GM23248 (cell line): ENCODE measurements around the gene SNTG2. TPM values are rescaled to one million over a fixed set of nuclear protein-coding genes. Genes with fewer than 3 reads are reported as not detected.

Experiments used
- DNase-seq: peaks from one replicate; pipeline ENCODE4 v3.0.0-alpha.2; 2015
- H2AFZ ChIP-seq: fragments of 200-600 bp; sonication (generic); 2 replicates; pipeline ENCODE4 v1.6.1; 2016; ENCODE audit warnings: antibody characterized with exemption
- H3F3A ChIP-seq: fragments of 200-600 bp; sonication (generic); 2 replicates; pipeline ENCODE4 v1.6.1; 2016; ENCODE audit warnings: mild to moderate bottlenecking, antibody characterized with exemption, mixed run types; ENCODE audit not compliant: insufficient read depth
- H3K27ac ChIP-seq: fragments of 200-600 bp; sonication (generic); 2 replicates; pipeline ENCODE4 v1.5.1; 2016; ENCODE audit warnings: mild to moderate bottlenecking
- H3K27me3 ChIP-seq: fragments of 200-600 bp; sonication (generic); replicated peaks from 2 replicates; pipeline ENCODE4 v1.6.1; 2016; ENCODE audit warnings: mild to moderate bottlenecking; ENCODE audit not compliant: insufficient read depth
- H3K36me3 ChIP-seq: fragments of 200-600 bp; sonication (generic); 2 replicates; pipeline ENCODE4 v1.6.1; 2016; ENCODE audit warnings: low read depth, mild to moderate bottlenecking
- H3K4me1 ChIP-seq: fragments of 200-600 bp; sonication (generic); 2 replicates; pipeline ENCODE4 v1.6.1; 2016; ENCODE audit warnings: mild to moderate bottlenecking; ENCODE audit not compliant: insufficient read depth
- H3K4me2 ChIP-seq: fragments of 200-600 bp; sonication (generic); one replicate; pipeline ENCODE4 v1.6.1; 2016; ENCODE audit warnings: mild to moderate bottlenecking; ENCODE audit not compliant: unreplicated experiment
- H3K4me3 ChIP-seq: fragments of 200-600 bp; sonication (generic); 2 replicates; pipeline ENCODE4 v1.5.1; 2016; ENCODE audit warnings: mild to moderate bottlenecking
- H3K79me2 ChIP-seq: fragments of 200-600 bp; sonication (generic); 2 replicates; pipeline ENCODE4 v1.6.1; 2016; ENCODE audit warnings: mild to moderate bottlenecking; ENCODE audit not compliant: insufficient read depth
- H3K9ac ChIP-seq: fragments of 200-600 bp; sonication (generic); 2 replicates; pipeline ENCODE4 v1.6.1; 2016; ENCODE audit warnings: mild to moderate bottlenecking
- H3K9me2 ChIP-seq: fragments of 200-600 bp; sonication (generic); 2 replicates; pipeline ENCODE4 v1.6.1; 2016; ENCODE audit warnings: mixed run types, mild to moderate bottlenecking, moderate library complexity; ENCODE audit not compliant: insufficient read depth
- H3K9me3 ChIP-seq: fragments of 200-600 bp; sonication (generic); one replicate; pipeline ENCODE4 v1.6.1; 2017; ENCODE audit warnings: low read depth
- H4K20me1 ChIP-seq: fragments of 200-600 bp; sonication (generic); 2 replicates; pipeline ENCODE4 v1.6.0; 2016; ENCODE audit not compliant: insufficient read depth
- EZH2 ChIP-seq: fragments of 200-600 bp; sonication (generic); IDR thresholded peaks from 2 replicates; pipeline ENCODE4 v1.6.1; 2018; ENCODE audit warnings: antibody characterized with exemption, mild to moderate bottlenecking; ENCODE audit not compliant: insufficient read depth, poor library complexity, severe bottlenecking
- EZH2phosphoT487 ChIP-seq: fragments of 200-600 bp; sonication (generic); IDR thresholded peaks from 2 replicates; pipeline ENCODE4 v1.6.1; 2018; ENCODE audit warnings: antibody characterized with exemption, moderate library complexity, mild to moderate bottlenecking, low read depth; ENCODE audit not compliant: insufficient read depth
- WGBS, 2 experiments: methylation state at CpG; one replicate each; pipeline ENCODE4 v1.1.6; 2015 to 2017; ENCODE audit warnings: low lambda C conversion rate in 2 of 2, low coverage in 1 of 2; ENCODE audit errors: missing lambda C conversion rate in 2 of 2; 5-methylcytosine and 5-hydroxymethylcytosine counted together
- in situ Hi-C: fragments of 300-500 bp; cut with MboI; formaldehyde crosslinking; loops from 2 replicates; pipeline ENCODE4 v1.15.0; 2020
- polyA plus RNA-seq: library from polyadenylated mRNA; unstranded; fragments of >200 nt; fragmentation: Nextera tagmentation; extraction: Ambion mirVana; gene quantifications from 2 replicates; pipeline ENCODE4 v1.2.1, GENCODE V29; 2016
- total RNA-seq: library from RNA; depleted of rRNA; stranded (reverse); fragments of >200 nt; shearing (Covaris generic); gene quantifications from 2 replicates; pipeline ENCODE4 v1.2.3, GENCODE V29; 2014

SNTG2 gene
- total and polyA plus RNA-seq, 2 experiments from 2014 or later, result not detected

GRCh38 chr2:960061-960736 lies 9.6 kb downstream of the SNTG2 start:
- in situ Hi-C loops, result no loop called here
- no peak overlapping the region for H2AFZ ChIP-seq

GRCh38 chr2:961786-962185 lies 11.1 kb downstream of the SNTG2 start:
- DNase-seq, result no peak
- Histone ChIP-seq H3F3A (no peaks in the 10 kb centered on the region), H2AFZ (no peak overlapping the region), H3K4me2 (no peak overlapping the region), H4K20me1 (no peaks in the 10 kb centered on the region), H3K9me2 (no peaks in the 10 kb centered on the region), H3K4me3 (no peak overlapping the region), H3K79me2 (no peaks in the 10 kb centered on the region), H3K9ac (no peak overlapping the region), H3K27me3 (peaks cover 20% of the 10 kb centered on the region; the same call in 1 of the 2 replicates), H3K9me3 (no peaks in the 10 kb centered on the region), H3K4me1 (no peaks in the 10 kb centered on the region), H3K36me3 (no peaks in the 10 kb centered on the region), H3K27ac (no peak overlapping the region)
- in situ Hi-C loops, result no loop called here
- TF ChIP-seq EZH2, result no peak
- TF ChIP-seq EZH2phosphoT487, result no peak

More at GRCh38 chr2:960061-960736, 9.6 kb downstream of the SNTG2 start:
- H3K36me3 ChIP-seq, result no peaks in the 10 kb centered on the region
- TF ChIP-seq EZH2phosphoT487 (no peak), EZH2 (no peak)
- 49 to 63% methylated on average over 14 of the region's 14 CpGs for WGBS, 2 experiments
- H4K20me1 ChIP-seq, result no peaks in the 10 kb centered on the region
- H3K4me3 ChIP-seq, result no peak overlapping the region
- no peaks in the 10 kb centered on the region for H3K9me3 ChIP-seq
- H3K4me2 ChIP-seq, result no peak overlapping the region
- no peak for DNase-seq
- H3K9me2 ChIP-seq, result no peaks in the 10 kb centered on the region
- no peaks in the 10 kb centered on the region for H3F3A ChIP-seq
- H3K27ac ChIP-seq, result no peak overlapping the region
- H3K27me3 ChIP-seq, result peaks cover 20% of the 10 kb centered on the region; the same call in 1 of the 2 replicates
- no peaks in the 10 kb centered on the region for H3K79me2 ChIP-seq
- H3K9ac ChIP-seq, result no peak overlapping the region
- H3K4me1 ChIP-seq, result no peaks in the 10 kb centered on the region

GRCh38 chr2:963876-964275 lies 13.2 kb downstream of the SNTG2 start:
- Histone ChIP-seq H3K79me2 (no peaks in the 10 kb centered on the region), H3K9me3 (no peaks in the 10 kb centered on the region), H4K20me1 (no peaks in the 10 kb centered on the region), H3K9ac (no peak overlapping the region), H3K36me3 (no peaks in the 10 kb centered on the region), H3K9me2 (no peaks in the 10 kb centered on the region), H3K4me1 (no peaks in the 10 kb centered on the region), H3K4me3 (no peak overlapping the region), H2AFZ (no peak overlapping the region), H3F3A (no peaks in the 10 kb centered on the region), H3K4me2 (no peak overlapping the region), H3K27ac (no peak overlapping the region), H3K27me3 (peaks cover 18% of the 10 kb centered on the region; the same call in 1 of the 2 replicates)
- 70 to 77% methylated on average over 6 of the region's 6 CpGs for WGBS, 2 experiments
- TF ChIP-seq EZH2phosphoT487, result no peak
- TF ChIP-seq EZH2, result no peak
- DNase-seq, result no peak
- in situ Hi-C loops, result no loop called here

- in situ Hi-C loops, result no loop called here
- Histone ChIP-seq H4K20me1 (no peaks in the 10 kb centered on the region), H3K36me3 (no peaks in the 10 kb centered on the region), H3K9me3 (no peaks in the 10 kb centered on the region), H3K79me2 (no peaks in the 10 kb centered on the region), H3K9ac (no peak overlapping the region), H3K9me2 (no peaks in the 10 kb centered on the region), H3K27me3 (peaks cover 18% of the 10 kb centered on the region; the same call in 1 of the 2 replicates), H3K4me3 (no peak overlapping the region), H3K4me1 (no peaks in the 10 kb centered on the region), H3K27ac (no peak overlapping the region), H3K4me2 (no peak overlapping the region), H2AFZ (no peak overlapping the region), H3F3A (no peaks in the 10 kb centered on the region)
- DNase-seq, result no peak
- TF ChIP-seq EZH2 (no peak), EZH2phosphoT487 (no peak)
- 52 to 54% methylated on average over 8 of the region's 8 CpGs for WGBS, 2 experiments
Measured at GRCh38 chr2:964562-964961, 13.9 kb downstream of the SNTG2 start.

GRCh38 chr2:965640-966147 lies 15.0 kb downstream of the SNTG2 start:
- Histone ChIP-seq H3K27me3 (peaks cover 18% of the 10 kb centered on the region; the same call in 1 of the 2 replicates), H3K36me3 (no peaks in the 10 kb centered on the region), H3K4me2 (no peak overlapping the region), H3K4me3 (no peak overlapping the region), H4K20me1 (no peaks in the 10 kb centered on the region), H3K9me2 (no peaks in the 10 kb centered on the region), H3F3A (no peaks in the 10 kb centered on the region), H3K9ac (no peak overlapping the region), H3K27ac (no peak overlapping the region), H2AFZ (no peak overlapping the region), H3K9me3 (no peaks in the 10 kb centered on the region), H3K4me1 (no peaks in the 10 kb centered on the region), H3K79me2 (no peaks in the 10 kb centered on the region)
- no peak for DNase-seq
- WGBS, 2 experiments, result 59 to 60% methylated on average over 11 to 12 of the region's 12 CpGs
- no peak for TF ChIP-seq EZH2phosphoT487
- no peak for TF ChIP-seq EZH2
- in situ Hi-C loops, result no loop called here
